HG02763 (cell line): ENCODE results near the gene CNTRL.
"Not testable (repeated sequence)": the region's sequence is repeated elsewhere in the genome, so short reads cannot be mapped to it uniquely, and the experiment has no call there.

Source experiments
- ATAC-seq: cut with Tn5 transposase; IDR thresholded peaks from one replicate; pipeline ENCODE4 v1.9.1; 2021; ENCODE audit warnings: mild to moderate bottlenecking, moderate library complexity; ENCODE audit not compliant: unreplicated experiment

Gene CNTRL

GRCh38 chr9:121123816-121124535, 49.2 kb downstream of the CNTRL start:
- no peak for ATAC-seq

GRCh38 chr9:121125590-121125989, 50.8 kb downstream of the CNTRL start:
- no peak for ATAC-seq

- not testable (repeated sequence) for ATAC-seq
These were observed 54.6 kb downstream of the CNTRL start for GRCh38 chr9:121129384-121129783.

- ATAC-seq: no peak
These were observed 58.5 kb downstream of the CNTRL start for GRCh38 chr9:121133104-121133816.

GRCh38 chr9:121135642-121136041, 60.9 kb downstream of the CNTRL start:
- ATAC-seq: no peak

- ATAC-seq: no peak
These were observed 63.8 kb downstream of the CNTRL start for GRCh38 chr9:121138561-121138960.

- no peak for ATAC-seq
These were observed 64.2 kb downstream of the CNTRL start for GRCh38 chr9:121138973-121139372.

- no peak for ATAC-seq
These were observed 65.4 kb downstream of the CNTRL start for GRCh38 chr9:121140162-121140561.

- no peak for ATAC-seq
These were observed 66.6 kb downstream of the CNTRL start for GRCh38 chr9:121141306-121141705.

GRCh38 chr9:121141706-121142105, 67.0 kb downstream of the CNTRL start:
- ATAC-seq: no peak

GRCh38 chr9:121143771-121144170, 69.0 kb downstream of the CNTRL start:
- ATAC-seq: no peak

- no peak for ATAC-seq
These were observed 69.7 kb downstream of the CNTRL start for GRCh38 chr9:121144482-121144881.

GRCh38 chr9:121150188-121150587, 75.4 kb downstream of the CNTRL start:
- ATAC-seq: no peak

GRCh38 chr9:121153642-121154041, 78.9 kb downstream of the CNTRL start:
- ATAC-seq: no peak

GRCh38 chr9:121154782-121155181, 80.0 kb downstream of the CNTRL start:
- no peak for ATAC-seq

GRCh38 chr9:121156263-121156731, 81.5 kb downstream of the CNTRL start:
- ATAC-seq: peak; percentile 67

GRCh38 chr9:121157939-121158338, 83.2 kb downstream of the CNTRL start:
- ATAC-seq: no peak

GRCh38 chr9:121160025-121160424, 85.3 kb downstream of the CNTRL start:
- ATAC-seq: no peak

GRCh38 chr9:121168052-121168451, 93.3 kb downstream of the CNTRL start:
- ATAC-seq: no peak

- ATAC-seq: no peak
These were observed 94.4 kb downstream of the CNTRL start for GRCh38 chr9:121169094-121169601.

- no peak for ATAC-seq
These were observed 96.5 kb downstream of the CNTRL start for GRCh38 chr9:121171236-121171635.
